Neutrophil (primary cell): ENCODE data around the gene KCNAB2.

Source experiments
- H3K27ac ChIP-seq: fragments of 200-600 bp; sonication (generic); 2 replicates; pipeline ENCODE4 v1.5.1; 2016; ENCODE audit warnings: mild to moderate bottlenecking, moderate library complexity
- H3K27me3 ChIP-seq: fragments of 200-600 bp; sonication (generic); 2 replicates; pipeline ENCODE4 v1.6.0; 2016; ENCODE audit warnings: mild to moderate bottlenecking
- H3K36me3 ChIP-seq: fragments of 200-600 bp; sonication (generic); 2 replicates; pipeline ENCODE4 v1.5.1; 2017
- H3K4me1 ChIP-seq, 2 experiments: fragments of 200-600 bp in 1 of 2; sonication (generic) in 1 of 2; 1 replicate in 1 of 2; 2 replicates in 1 of 2; pipeline versions ENCODE4 v1.5.1 to v1.6.1; 2013 to 2016; ENCODE audit warnings: low read depth in 1 of 2, low read length in 1 of 2, mild to moderate bottlenecking in 1 of 2, moderate library complexity in 1 of 2; ENCODE audit not compliant: control insufficient read depth in 1 of 2, insufficient read depth in 1 of 2
- H3K4me3 ChIP-seq, 2 experiments: fragments of 200-600 bp in 1 of 2; sonication (generic) in 1 of 2; 1 replicate in 1 of 2; 2 replicates in 1 of 2; pipeline ENCODE4 v1.5.1; 2013 to 2016; ENCODE audit warnings: low read depth in 1 of 2, low read length in 1 of 2, mild to moderate bottlenecking in 1 of 2, moderate library complexity in 1 of 2
- H3K9me3 ChIP-seq: fragments of 200-600 bp; sonication (generic); 2 replicates; pipeline ENCODE4 v1.5.1; 2016
- CTCF ChIP-seq: fragments of 200-600 bp; sonication (generic); IDR thresholded peaks from 2 replicates; pipeline ENCODE4 v1.5.1; 2016; ENCODE audit warnings: antibody characterized with exemption

The KCNAB2 gene

GRCh38 chr1:6030547-6031261, 15.0 kb upstream of the KCNAB2 start:
- Histone ChIP-seq H3K4me1 (peaks cover 62 to 78% of the 10 kb centered on the region in 2 experiments), H3K4me3 (peak overlapping the region in 1 of 2 experiments; percentile 14), H3K9me3 (no peaks in the 10 kb centered on the region), H3K36me3 (peaks cover 15% of the 10 kb centered on the region), H3K27me3 (no peaks in the 10 kb centered on the region), H3K27ac (peak overlapping the region; percentile 99)
- TF ChIP-seq CTCF, result no peak

GRCh38 chr1:6033124-6033523, 12.6 kb upstream of the KCNAB2 start:
- no peak overlapping the region for H3K4me3 ChIP-seq
- peaks cover 32% of the 10 kb centered on the region for H3K36me3 ChIP-seq
- H3K9me3 ChIP-seq, result no peaks in the 10 kb centered on the region
- H3K27ac ChIP-seq, result peak overlapping the region; percentile 29
- TF ChIP-seq CTCF, result no peak
- H3K27me3 ChIP-seq, result no peaks in the 10 kb centered on the region
- H3K4me1 ChIP-seq, result peaks cover 45 to 64% of the 10 kb centered on the region in 2 experiments

- no peak overlapping the region for H3K4me3 ChIP-seq
- H3K27ac ChIP-seq, result peak overlapping the region; percentile 68
- H3K36me3 ChIP-seq, result peaks cover 32% of the 10 kb centered on the region
- peak; percentile 87 for TF ChIP-seq CTCF
- no peaks in the 10 kb centered on the region for H3K9me3 ChIP-seq
- H3K27me3 ChIP-seq, result no peaks in the 10 kb centered on the region
- peaks cover 45 to 64% of the 10 kb centered on the region in 2 experiments for H3K4me1 ChIP-seq
Observed at GRCh38 chr1:6033986-6034749, 11.5 kb upstream of the KCNAB2 start.

GRCh38 chr1:6034750-6035096, 11.0 kb upstream of the KCNAB2 start:
- no peak for TF ChIP-seq CTCF
- Histone ChIP-seq H3K36me3 (peaks cover 34% of the 10 kb centered on the region), H3K4me1 (peaks cover 45 to 64% of the 10 kb centered on the region in 2 experiments), H3K27me3 (no peaks in the 10 kb centered on the region), H3K4me3 (no peak overlapping the region), H3K27ac (peak overlapping the region; percentile 68), H3K9me3 (no peaks in the 10 kb centered on the region)

- H3K27me3 ChIP-seq, result no peaks in the 10 kb centered on the region
- no peaks in the 10 kb centered on the region for H3K9me3 ChIP-seq
- peak overlapping the region; percentile 68 for H3K27ac ChIP-seq
- peaks cover 45 to 64% of the 10 kb centered on the region in 2 experiments for H3K4me1 ChIP-seq
- no peak for TF ChIP-seq CTCF
- H3K4me3 ChIP-seq, result no peak overlapping the region
- H3K36me3 ChIP-seq, result peaks cover 39% of the 10 kb centered on the region
Observed at GRCh38 chr1:6035303-6035702, 10.4 kb upstream of the KCNAB2 start.
